Tibial artery (tissue), 4 donors: Measurements from ENCODE around the gene FAR1.

ENCODE experiments used
- DNase-seq, 2 donors: peaks; one replicate each; pipeline ENCODE4 v3.0.0-alpha.2; 2019
- H3K27ac ChIP-seq, 2 donors: fragments of 200-600 bp; sonication (generic) in 1 of 2; 1 replicate in 1 of 2; 2 replicates in 1 of 2; pipeline ENCODE4 v1.5.1; 2018 to 2019; ENCODE audit warnings: mild to moderate bottlenecking in 1 of 2
- H3K27me3 ChIP-seq, 2 donors: fragments of 200-600 bp; sonication (generic) in 1 of 2; one replicate each; pipeline versions ENCODE4 v1.5.1 to v1.6.0; 2016 to 2019
- H3K36me3 ChIP-seq, 3 donors: fragments of 200-600 bp; sonication (generic) in 2 of 3; one replicate each; pipeline ENCODE4 v1.5.1; 2016 to 2019; ENCODE audit warnings: mild to moderate bottlenecking in 2 of 3
- H3K4me1 ChIP-seq, 4 donors: fragments of 200-600 bp; sonication (generic) in 2 of 4; 1 replicate in 3 of 4; 2 replicates in 1 of 4; pipeline ENCODE4 v1.5.1; 2016 to 2019
- H3K4me3 ChIP-seq, 2 donors: fragments of 200-600 bp; sonication (generic) in 1 of 2; 1 replicate in 1 of 2; 2 replicates in 1 of 2; pipeline ENCODE4 v1.5.1; 2018 to 2019; ENCODE audit warnings: mild to moderate bottlenecking in 2 of 2
- H3K9me3 ChIP-seq, 3 donors: fragments of 200-600 bp; sonication (generic) in 1 of 3; one replicate each; pipeline ENCODE4 v1.5.1; 2016 to 2019
- CTCF ChIP-seq, 2 experiments: fragments of 200-600 bp in 1 of 2; fragments of 450-650 bp in 1 of 2; IDR thresholded peaks; one replicate each; pipeline ENCODE4 v1.5.1; 2017 to 2019; ENCODE audit warnings: antibody characterized with exemption in 2 of 2, mild to moderate bottlenecking in 1 of 2, moderate library complexity in 1 of 2
- intact Hi-C: fragments of 100-400 bp; cut with DNase I; formaldehyde crosslinking; loops from one replicate; pipeline ENCODE4 v1.15.0; 2023; ENCODE audit warnings: low total_unique reads

The FAR1 gene

GRCh38 chr11:13667245-13667644 is 1.2 kb upstream of the FAR1 start:
- DNase-seq = no peak
- Histone ChIP-seq H3K9me3 (no peaks in the 10 kb centered on the region), H3K4me1 (peaks cover 0 to 18% (median 12%) of the 10 kb centered on the region in 4 donors), H3K27ac (peak overlapping the region in 1 of 2 donors; percentile 87), H3K27me3 (no peaks in the 10 kb centered on the region), H3K4me3 (peak overlapping the region; percentile 68 to 72), H3K36me3 (no peaks in the 10 kb centered on the region)
- TF ChIP-seq CTCF (IDR thresholded peaks at IDR 0.05) = no peak
- intact Hi-C loops = no loop called here

- no peak for DNase-seq
- intact Hi-C loops = no loop called here
- Histone ChIP-seq H3K4me3 (peak overlapping the region; percentile 68 to 72), H3K27me3 (no peaks in the 10 kb centered on the region), H3K27ac (peak overlapping the region; percentile 81 to 87), H3K36me3 (no peaks in the 10 kb centered on the region), H3K4me1 (peaks cover 0 to 18% (median 12%) of the 10 kb centered on the region in 4 donors), H3K9me3 (no peaks in the 10 kb centered on the region)
- TF ChIP-seq CTCF (IDR thresholded peaks at IDR 0.05) = no peak
These were observed 720 bp upstream of the FAR1 start for GRCh38 chr11:13667795-13668101.

GRCh38 chr11:13668957-13669521 is 571 bp downstream of the FAR1 start:
- no peaks in the 10 kb centered on the region for H3K27me3 ChIP-seq
- H3K9me3 ChIP-seq = no peaks in the 10 kb centered on the region
- intact Hi-C loops = no loop called here
- peak in 1 of 2 donors; percentile 28 for DNase-seq
- peak overlapping the region; percentile 81 to 85 for H3K27ac ChIP-seq
- H3K4me1 ChIP-seq = peaks cover 0 to 18% (median 12%) of the 10 kb centered on the region in 4 donors
- H3K4me3 ChIP-seq = peak overlapping the region; percentile 68 to 72
- TF ChIP-seq CTCF (IDR thresholded peaks at IDR 0.05) = no peak
- no peaks in the 10 kb centered on the region for H3K36me3 ChIP-seq

GRCh38 chr11:13669544-13670488 is 1.3 kb downstream of the FAR1 start:
- DNase-seq = no peak
- Histone ChIP-seq H3K36me3 (no peaks in the 10 kb centered on the region), H3K4me3 (peak overlapping the region; percentile 68 to 72), H3K4me1 (peaks cover 0 to 18% (median 12%) of the 10 kb centered on the region in 4 donors), H3K27me3 (no peaks in the 10 kb centered on the region), H3K9me3 (no peaks in the 10 kb centered on the region), H3K27ac (peak overlapping the region; percentile 81 to 85)
- intact Hi-C loops = no loop called here
- TF ChIP-seq CTCF (IDR thresholded peaks at IDR 0.05) = no peak

- Histone ChIP-seq H3K4me3 (no peak overlapping the region), H3K4me1 (peaks cover 0 to 32% (median 9%) of the 10 kb centered on the region in 4 donors), H3K36me3 (no peaks in the 10 kb centered on the region), H3K27ac (no peak overlapping the region), H3K27me3 (no peaks in the 10 kb centered on the region), H3K9me3 (no peaks in the 10 kb centered on the region)
- TF ChIP-seq CTCF (IDR thresholded peaks at IDR 0.05) = no peak
- no peak for DNase-seq
- intact Hi-C loops = no loop called here
These were observed 4.2 kb downstream of the FAR1 start for GRCh38 chr11:13672576-13673210.
